A673 (cell line): Measurements from ENCODE around the gene CEP44. TPM values are rescaled to one million over a fixed set of nuclear protein-coding genes. Genes with fewer than 3 reads are reported as not detected.

Experiments used
- BruUV-seq: library from RNA; stranded (reverse); fragments of 400-500 nt; replicated peaks from 2 replicates; lab custom pipeline; 2021; lab: Mats Ljungman, UMichigan
- CTCF ChIA-PET: fragments of 300-600 bp; sonication (Branson Sonifier 250); formaldehyde crosslinking; loops from one replicate; lab custom pipeline; 2022; ENCODE audit warnings: antibody characterized with exemption; lab: Charles Lee
- POLR2A ChIA-PET: fragments of 300-600 bp; sonication (Branson Sonifier 250); formaldehyde crosslinking; loops from one replicate; lab custom pipeline; 2022; ENCODE audit warnings: antibody characterized with exemption; ENCODE audit not compliant: low non-redundant PET; lab: Charles Lee
- DNase-seq: peaks from one replicate; pipeline ENCODE4 v3.0.0-alpha.2; 2015; ENCODE audit warnings: low spot score
- H3K27ac ChIP-seq: fragments of 200-600 bp; sonication (generic); 2 replicates; pipeline ENCODE4 v1.5.1; 2016; ENCODE audit warnings: mixed run types, low read depth, mild to moderate bottlenecking, mixed read lengths, antibody characterized with exemption, low read length; ENCODE audit not compliant: poor library complexity, severe bottlenecking
- H3K27me3 ChIP-seq: fragments of 200-600 bp; sonication (generic); replicated peaks from 2 replicates; pipeline ENCODE4 v1.6.1; 2017; ENCODE audit warnings: mixed run types, low read depth, mild to moderate bottlenecking, mixed read lengths, antibody characterized with exemption, low read length; ENCODE audit not compliant: insufficient read depth, poor library complexity
- H3K36me3 ChIP-seq: fragments of 200-600 bp; sonication (generic); 2 replicates; pipeline ENCODE4 v1.6.1; 2016; ENCODE audit warnings: mixed run types, mild to moderate bottlenecking, mixed read lengths, antibody characterized with exemption, low read length; ENCODE audit not compliant: insufficient read depth, poor library complexity, severe bottlenecking
- H3K4me1 ChIP-seq: fragments of 200-600 bp; sonication (generic); 2 replicates; pipeline ENCODE4 v1.6.1; 2017; ENCODE audit warnings: mixed run types, mild to moderate bottlenecking, mixed read lengths, antibody characterized with exemption, low read length; ENCODE audit not compliant: insufficient read depth, poor library complexity, severe bottlenecking
- H3K4me3 ChIP-seq: fragments of 200-600 bp; sonication (generic); 2 replicates; pipeline ENCODE4 v1.5.1; 2016; ENCODE audit warnings: low read depth, mixed run types, mild to moderate bottlenecking, mixed read lengths, low read length; ENCODE audit not compliant: poor library complexity, severe bottlenecking
- H3K9me3 ChIP-seq: fragments of 200-600 bp; sonication (generic); 2 replicates; pipeline ENCODE4 v1.6.1; 2016; ENCODE audit warnings: mixed run types, low read depth, mild to moderate bottlenecking, mixed read lengths, antibody characterized with exemption, low read length; ENCODE audit not compliant: poor library complexity, severe bottlenecking
- EZH2 ChIP-seq: fragments of 200-600 bp; sonication (generic); IDR thresholded peaks from 2 replicates; pipeline ENCODE4 v1.6.1; 2017; ENCODE audit warnings: borderline replicate concordance, low read depth, mild to moderate bottlenecking, mixed read lengths, antibody characterized with exemption, low read length; ENCODE audit not compliant: poor library complexity, severe bottlenecking
- intact Hi-C: fragments of 100-400 bp; cut with micrococcal nuclease; formaldehyde crosslinking; loops from one replicate; pipeline ENCODE4 v1.10.0; 2022; ENCODE audit not compliant: unreplicated experiment
- total RNA-seq: library from RNA; stranded (reverse); gene quantifications from 2 replicates; pipeline ENCODE4 v1.2.3, GENCODE V29; 2021
- TF ChIP-seq, protein P1 (sequence below): fragments of 300-800, 200-600 bp; sonication (generic); conservative IDR thresholded peaks from 2 replicates; pipeline ENCODE4 v1.5.1; 2017; ENCODE audit warnings: low read depth, mild to moderate bottlenecking, antibody characterized with exemption, low read length, moderate library complexity, mixed read lengths

The CEP44 gene
- total RNA-seq, 1 experiment from 2014 or later = 22.3 TPM

DNA sequence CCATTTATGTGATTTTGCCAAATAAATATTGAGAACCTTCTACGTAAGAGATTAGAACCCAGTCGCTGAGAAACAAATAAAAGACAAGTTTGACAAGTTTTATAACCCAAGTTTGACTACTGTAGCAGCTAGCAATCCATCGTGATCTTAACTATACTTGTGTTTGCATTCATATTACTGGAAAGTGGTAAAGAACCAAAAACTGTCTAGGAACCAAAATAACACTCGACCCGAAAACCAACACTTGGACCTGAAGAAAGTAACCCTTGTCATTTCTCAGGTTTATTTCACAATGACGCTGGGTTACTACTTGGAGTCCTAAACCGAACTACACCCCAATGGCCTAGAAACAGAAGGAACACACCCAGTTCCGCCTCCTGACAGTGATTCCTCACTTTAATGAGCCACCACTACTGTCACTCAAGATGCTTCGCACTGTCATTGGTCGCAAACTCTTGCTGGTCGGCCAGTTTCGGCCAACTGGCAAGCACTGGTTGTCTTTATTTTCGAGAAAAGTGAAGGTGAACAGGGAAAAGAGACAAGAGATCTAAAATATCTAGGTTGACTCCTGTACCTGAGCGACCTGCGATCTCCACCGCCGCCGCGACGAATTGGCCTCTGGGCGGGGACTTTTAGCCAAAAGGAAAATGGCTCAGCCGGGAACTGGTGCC, 740 bp upstream of the CEP44 start:
- ChIA-PET CTCF (no interaction called here), POLR2A (no interaction called here)
- H3K27me3 ChIP-seq = no peaks in the 10 kb centered on the region
- peaks cover 10% of the 10 kb centered on the region for H3K9me3 ChIP-seq
- BruUV-seq = TSS peak; percentile 65
- H3K4me1 ChIP-seq = peaks cover 15% of the 10 kb centered on the region
- peak; percentile 95 for DNase-seq
- H3K36me3 ChIP-seq = no peaks in the 10 kb centered on the region
- peak overlapping the region; percentile 99 for H3K27ac ChIP-seq
- peak overlapping the region; percentile 63 for H3K4me3 ChIP-seq
- no peak for TF ChIP-seq EZH2
- TF ChIP-seq, protein P1, sequence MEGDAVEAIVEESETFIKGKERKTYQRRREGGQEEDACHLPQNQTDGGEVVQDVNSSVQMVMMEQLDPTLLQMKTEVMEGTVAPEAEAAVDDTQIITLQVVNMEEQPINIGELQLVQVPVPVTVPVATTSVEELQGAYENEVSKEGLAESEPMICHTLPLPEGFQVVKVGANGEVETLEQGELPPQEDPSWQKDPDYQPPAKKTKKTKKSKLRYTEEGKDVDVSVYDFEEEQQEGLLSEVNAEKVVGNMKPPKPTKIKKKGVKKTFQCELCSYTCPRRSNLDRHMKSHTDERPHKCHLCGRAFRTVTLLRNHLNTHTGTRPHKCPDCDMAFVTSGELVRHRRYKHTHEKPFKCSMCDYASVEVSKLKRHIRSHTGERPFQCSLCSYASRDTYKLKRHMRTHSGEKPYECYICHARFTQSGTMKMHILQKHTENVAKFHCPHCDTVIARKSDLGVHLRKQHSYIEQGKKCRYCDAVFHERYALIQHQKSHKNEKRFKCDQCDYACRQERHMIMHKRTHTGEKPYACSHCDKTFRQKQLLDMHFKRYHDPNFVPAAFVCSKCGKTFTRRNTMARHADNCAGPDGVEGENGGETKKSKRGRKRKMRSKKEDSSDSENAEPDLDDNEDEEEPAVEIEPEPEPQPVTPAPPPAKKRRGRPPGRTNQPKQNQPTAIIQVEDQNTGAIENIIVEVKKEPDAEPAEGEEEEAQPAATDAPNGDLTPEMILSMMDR = no peak
- intact Hi-C loops = no loop called here

DNA sequence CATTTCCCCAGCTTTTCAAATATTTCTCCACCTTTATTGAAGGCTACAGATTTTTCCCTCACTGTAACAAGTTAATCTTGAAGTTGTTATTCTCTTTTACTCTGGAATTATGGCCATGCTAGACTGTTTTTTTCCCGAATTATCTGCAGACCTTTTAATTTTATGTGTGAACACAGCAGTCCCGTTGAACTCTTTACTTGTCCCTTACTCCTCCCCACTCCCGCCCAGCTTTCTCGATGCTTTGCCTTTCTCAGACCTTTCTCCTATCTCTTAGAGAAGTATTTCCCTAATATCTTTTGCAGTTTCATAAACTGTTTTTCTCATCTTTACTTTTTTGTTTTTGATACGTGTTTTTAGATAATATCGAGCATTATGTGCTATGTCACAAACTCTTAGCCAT, 776 bp downstream of the CEP44 start:
- H3K36me3 ChIP-seq = no peaks in the 10 kb centered on the region
- peak overlapping the region; percentile 99 for H3K27ac ChIP-seq
- peaks cover 15% of the 10 kb centered on the region for H3K4me1 ChIP-seq
- H3K4me3 ChIP-seq = peak overlapping the region; percentile 63
- H3K9me3 ChIP-seq = peaks cover 5% of the 10 kb centered on the region
- no peaks in the 10 kb centered on the region for H3K27me3 ChIP-seq
- no peak for DNase-seq
- no TSS peak for BruUV-seq
- intact Hi-C loops = no loop called here
- POLR2A ChIA-PET = no interaction called here
- CTCF ChIA-PET = no interaction called here
- TF ChIP-seq EZH2 = no peak
- TF ChIP-seq, protein P1 = no peak

DNA sequence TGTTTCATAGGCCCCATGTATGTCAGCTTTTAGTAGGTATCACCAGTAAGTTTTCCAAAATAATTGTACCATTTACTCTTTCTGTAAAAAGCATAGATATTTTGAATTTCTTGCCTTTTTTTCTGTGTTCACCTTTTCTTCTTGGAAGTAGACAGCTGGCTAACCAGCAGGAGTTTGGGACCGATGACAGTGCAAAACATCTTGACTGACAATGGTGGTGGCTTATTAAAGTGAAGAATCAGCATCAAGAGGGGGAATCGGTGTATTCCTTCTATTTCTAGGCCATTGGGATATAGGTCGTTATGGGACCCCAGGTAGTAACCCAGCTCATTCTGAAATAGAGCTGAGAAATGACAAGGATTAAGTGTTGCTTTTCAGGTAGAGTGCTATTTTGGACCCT, 3.2 kb downstream of the CEP44 start:
- DNase-seq = no peak
- Histone ChIP-seq H3K9me3 (peaks cover under 1% of the 10 kb centered on the region), H3K4me3 (no peak overlapping the region), H3K27me3 (no peaks in the 10 kb centered on the region), H3K27ac (no peak overlapping the region), H3K36me3 (peaks cover 2% of the 10 kb centered on the region), H3K4me1 (peaks cover 15% of the 10 kb centered on the region)
- intact Hi-C loops = no loop called here
- ChIA-PET CTCF (no interaction called here), POLR2A (no interaction called here)
- TF ChIP-seq EZH2 = no peak
- TF ChIP-seq, protein P1 = no peak
- no TSS peak for BruUV-seq
